ENCODE measurements around the gene PVALB.
"Not testable (repeated sequence)": the region's sequence is repeated elsewhere in the genome, so short reads cannot be mapped to it uniquely, and the experiment has no call there.

The PVALB gene

DNA sequence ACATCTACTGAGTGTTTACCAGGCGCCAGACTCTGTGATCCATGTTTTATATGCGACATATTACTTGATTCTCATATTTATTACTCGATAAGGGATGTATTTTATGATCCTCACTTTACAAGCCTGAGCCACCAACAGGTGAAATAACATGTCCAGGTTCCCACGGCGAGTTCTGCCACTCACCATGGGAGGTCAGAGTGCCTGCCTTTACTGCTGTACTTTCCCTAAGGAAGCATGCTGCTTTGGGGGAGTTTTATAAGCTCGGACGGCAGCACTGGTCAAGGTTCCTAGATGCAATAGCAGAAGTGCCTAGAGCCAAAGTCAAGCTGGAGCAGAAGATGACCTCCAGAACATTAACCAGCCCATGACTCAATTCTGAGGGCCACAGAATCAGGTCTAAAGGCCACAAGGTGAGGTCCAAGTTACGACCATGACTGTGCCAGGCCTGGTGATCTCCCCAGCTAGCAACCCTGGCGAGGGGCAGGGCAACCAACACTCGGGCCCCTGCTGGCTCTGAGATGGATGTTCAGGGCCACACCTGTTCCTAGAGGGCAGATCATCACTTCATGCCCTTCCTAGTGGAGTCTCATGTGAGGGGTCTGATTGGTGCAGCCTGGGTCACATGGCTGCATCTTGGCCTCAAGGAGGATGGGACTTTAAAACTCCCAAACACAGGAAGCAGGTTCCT lies 55.1 kb downstream of the PVALB start:
- no peak for DNase-seq (ENCODE audit: extremely low spot score, insufficient read length, low read depth)
- FAIRE-seq: no peak

DNA sequence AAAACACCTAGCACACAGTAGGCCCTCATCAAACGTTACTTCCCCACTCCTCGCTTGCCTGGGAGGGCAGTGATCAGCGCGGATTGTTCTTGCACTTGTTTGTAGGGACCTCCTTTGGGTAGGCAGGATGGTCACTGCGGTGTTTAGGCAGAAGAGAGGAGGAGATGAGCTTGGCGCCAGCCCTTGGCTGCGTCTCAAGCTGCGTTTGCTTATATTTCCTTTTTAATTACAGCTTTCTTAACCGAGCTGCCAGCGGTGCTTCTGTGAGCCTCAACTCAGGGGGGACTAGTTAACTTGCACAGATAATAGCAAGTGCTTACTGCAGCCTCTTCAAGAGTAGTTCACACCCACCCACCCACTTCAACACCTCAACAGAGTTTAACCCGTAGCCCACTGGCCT lies 56.0 kb downstream of the PVALB start:
- no peak for FAIRE-seq

DNA sequence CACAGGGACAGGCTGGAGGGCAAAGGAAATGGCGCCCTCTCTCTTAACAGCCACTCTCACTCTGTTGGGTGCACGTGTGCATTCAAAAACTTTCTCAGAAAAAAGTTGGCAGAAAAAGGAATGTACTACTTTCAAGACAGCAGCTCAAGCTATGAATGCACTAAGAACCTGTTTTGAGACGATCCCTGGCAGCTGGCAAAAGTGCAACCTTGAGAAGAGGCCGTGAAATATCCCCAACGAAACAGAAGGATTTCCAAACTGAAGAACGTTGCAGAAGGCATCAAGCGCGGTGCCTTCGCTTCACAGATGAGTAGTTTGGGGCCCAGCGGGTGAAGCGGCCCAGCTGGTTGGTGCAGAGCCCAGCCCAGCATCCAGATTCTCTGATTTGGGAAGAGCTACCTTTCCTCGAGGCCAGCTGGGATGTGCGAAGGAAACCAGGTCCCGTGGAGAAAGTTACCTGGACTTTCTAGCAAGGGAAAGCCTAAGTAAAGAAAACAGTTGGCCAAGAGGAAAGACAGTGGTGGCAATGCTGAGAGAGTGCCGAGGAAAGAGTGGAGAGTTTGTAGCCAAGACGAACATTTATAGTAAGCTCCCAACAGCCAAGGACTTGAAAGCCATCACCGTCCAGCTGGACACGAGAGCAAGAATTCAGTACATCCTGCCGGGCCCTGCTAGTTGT lies 57.2 kb downstream of the PVALB start:
- DNase-seq (ENCODE audit: extremely low spot score, insufficient read length, low read depth): no peak
- no peak for FAIRE-seq

More for the DNA sequence above, 56.0 kb downstream of the PVALB start:
- no peak for DNase-seq (ENCODE audit: extremely low spot score, insufficient read length, low read depth)

DNA sequence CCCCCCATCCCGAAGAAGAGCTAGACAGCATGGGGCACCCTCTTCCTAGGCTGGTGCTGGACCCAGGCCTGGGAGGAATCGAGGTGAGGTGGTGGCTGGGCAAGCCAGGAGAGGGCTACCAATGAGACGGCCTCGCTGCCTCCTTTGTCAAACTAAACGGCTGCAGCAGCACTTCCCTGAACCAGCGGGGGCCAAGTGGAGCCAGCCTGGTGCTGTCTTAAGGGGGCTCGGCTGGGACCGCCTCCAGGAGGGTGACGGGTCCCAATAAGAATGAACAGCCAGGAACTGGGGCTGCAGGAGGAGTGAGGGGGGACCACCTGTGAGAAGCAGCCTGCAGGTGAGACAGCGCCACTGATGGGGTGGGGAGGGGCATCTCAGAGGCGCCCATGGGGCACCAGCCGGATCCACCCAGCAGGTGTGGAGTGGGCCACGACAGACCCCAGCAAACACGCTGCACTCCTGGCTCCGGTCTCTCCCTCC lies 58.0 kb downstream of the PVALB start:
- no peak for FAIRE-seq
- DNase-seq (ENCODE audit: extremely low spot score, insufficient read length, low read depth): no peak

DNA sequence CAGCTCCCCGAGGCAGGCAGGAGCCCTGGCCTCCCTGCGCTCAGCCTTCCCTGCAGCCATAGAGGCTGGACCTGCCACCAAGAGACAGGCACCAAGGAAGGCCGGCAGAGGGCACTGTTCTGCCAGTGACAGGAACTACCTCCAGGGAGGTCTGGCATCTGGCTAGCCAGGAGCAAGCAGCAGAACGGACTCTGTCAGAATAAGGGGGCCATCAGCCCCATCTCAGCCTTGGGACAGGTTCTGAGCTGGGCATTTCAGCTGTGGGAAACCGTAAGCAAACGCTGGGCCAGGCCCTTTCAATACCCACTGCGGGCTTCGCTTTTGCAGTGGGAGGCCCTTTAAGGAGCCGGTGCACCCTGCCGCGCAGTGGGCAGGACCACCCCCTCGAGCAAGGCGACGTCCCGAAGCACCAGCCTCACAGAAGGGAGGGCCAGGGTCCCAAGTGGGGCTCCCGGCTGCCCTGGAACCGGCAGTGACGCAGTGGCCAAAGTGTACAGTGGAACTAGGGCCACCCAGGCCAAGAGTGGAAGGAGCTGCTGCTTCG lies 59.1 kb downstream of the PVALB start:
- DNase-seq (ENCODE audit: extremely low spot score, insufficient read length, low read depth) (peak; percentile 62), FAIRE-seq (peak; percentile 89)

DNA sequence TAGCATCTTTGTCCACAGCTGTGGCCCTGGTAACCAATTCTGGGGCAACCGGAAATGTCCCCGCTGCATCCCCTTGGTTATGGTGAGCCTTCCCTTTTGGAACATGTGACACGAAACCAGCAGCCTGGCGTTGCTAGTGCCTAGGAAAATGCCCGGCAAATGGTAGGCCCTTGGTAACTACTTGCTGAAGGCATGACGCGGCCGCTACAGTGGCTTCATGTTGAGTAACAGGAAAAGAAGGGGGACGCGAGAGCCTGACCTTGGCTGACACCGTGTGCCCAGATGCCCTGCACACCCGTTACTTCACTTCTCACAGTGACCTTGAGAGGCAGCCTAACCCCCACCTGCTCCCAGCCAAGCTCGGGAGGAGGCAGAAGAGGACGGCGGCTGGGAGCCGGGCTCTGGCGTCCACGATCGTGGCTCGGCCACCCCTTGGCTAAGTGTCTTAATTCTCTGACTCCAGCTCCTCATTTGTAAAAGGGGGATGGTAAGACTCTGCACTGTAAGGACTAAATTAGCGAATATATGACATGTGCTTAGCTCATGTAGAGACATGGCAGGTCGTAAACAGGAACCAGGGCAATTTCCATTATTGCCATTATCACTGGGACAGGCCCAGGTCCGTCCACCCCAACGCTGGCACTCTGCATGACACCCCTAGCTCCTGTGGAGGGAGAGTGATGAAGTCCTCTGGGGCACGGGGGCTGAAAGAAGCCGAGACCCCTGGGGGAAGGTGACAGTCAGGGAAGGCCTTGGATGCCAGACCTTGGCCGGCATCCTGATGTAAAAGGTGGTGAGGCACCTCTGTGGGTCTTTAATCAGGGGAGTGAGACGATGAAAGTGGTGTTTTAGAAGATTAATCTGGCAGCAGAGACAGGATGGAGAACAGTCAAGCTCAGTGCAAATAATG lies 59.8 kb downstream of the PVALB start:
- DNase-seq (ENCODE audit: extremely low spot score, insufficient read length, low read depth) (no peak), FAIRE-seq (no peak)

DNA sequence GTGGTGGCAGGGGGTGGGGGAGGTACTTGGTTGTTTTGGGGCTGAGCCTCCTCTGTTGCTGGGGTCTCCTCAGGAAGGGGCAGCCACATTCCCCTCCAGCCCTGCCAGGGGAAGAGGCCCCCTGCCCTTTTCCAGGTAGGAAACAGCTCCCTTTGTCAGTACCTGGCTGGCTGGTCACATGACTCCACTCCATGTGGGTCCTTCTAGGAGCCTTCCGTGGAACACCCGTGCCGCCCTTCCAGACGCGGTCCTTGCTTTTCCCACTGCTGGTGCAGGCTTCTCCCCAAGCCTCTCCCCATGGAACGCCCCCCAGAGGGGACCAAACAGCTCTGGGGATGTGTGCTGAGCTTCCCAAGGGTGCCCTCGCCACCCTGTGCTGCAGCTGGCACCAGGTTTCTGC lies 60.8 kb downstream of the PVALB start:
- no peak for FAIRE-seq
- DNase-seq (ENCODE audit: extremely low spot score, insufficient read length, low read depth): no peak

DNA sequence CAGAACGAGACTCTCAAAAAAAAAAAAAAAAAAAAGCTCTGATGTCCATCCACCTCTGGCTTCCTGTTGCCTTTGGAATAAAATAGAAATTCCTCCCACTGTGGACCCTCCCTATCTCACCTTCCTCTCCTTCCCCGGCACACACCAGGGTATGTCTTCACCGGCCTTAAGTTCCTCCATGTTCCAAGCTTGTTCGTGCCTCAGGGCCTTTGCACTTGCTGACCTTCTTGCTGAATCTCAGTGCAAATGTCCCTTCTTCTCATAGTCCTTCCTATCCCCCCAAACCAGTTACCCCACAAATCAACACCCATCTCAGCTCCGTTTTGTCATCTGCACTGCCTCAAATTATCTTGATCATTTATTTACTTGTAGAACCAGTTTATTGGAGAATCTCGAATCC lies 61.5 kb downstream of the PVALB start:
- DNase-seq (ENCODE audit: extremely low spot score, insufficient read length, low read depth) (no peak), FAIRE-seq (no peak)

DNA sequence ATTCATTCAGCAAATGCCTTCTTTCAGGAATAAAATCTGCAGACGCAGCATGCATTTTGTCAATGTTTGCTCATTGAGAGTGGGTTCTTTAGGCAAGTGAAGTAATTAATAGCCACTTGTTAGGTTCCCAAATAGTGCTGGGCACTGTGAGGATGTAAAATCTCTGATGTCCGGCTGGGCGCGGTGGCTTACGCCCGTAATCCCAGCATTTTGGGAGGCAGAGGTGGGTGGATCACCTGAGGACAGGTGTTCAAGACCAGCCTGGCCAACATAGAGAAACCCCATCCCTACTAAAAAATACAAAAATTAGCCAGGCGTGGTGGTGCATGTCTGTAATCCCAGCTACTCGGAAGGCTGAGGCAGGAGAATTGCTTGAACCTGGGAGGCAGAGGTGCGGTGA lies 62.0 kb downstream of the PVALB start:
- DNase-seq (ENCODE audit: extremely low spot score, insufficient read length, low read depth); FAIRE-seq: not testable (repeated sequence)

DNA sequence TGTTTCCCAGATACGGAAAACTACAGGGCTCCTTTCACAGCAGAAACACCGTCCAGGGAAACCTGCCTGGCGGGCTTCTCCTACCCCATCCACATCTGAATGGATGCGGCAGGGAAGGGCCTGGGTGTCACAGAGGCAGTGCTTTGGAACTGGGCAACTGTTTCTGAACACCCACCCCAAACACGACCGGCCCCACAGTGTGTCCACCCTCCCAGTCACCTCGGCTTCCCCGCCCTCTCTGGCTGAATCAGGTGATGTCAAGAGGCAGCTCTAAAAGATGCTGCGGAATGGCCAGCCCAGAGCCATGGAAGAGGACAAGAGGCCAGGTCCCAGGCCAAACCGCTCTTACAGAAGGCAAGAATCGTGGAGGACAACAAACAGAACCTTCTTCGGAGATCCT lies 62.9 kb downstream of the PVALB start:
- DNase-seq (ENCODE audit: extremely low spot score, insufficient read length, low read depth) (no peak), FAIRE-seq (no peak)

DNA sequence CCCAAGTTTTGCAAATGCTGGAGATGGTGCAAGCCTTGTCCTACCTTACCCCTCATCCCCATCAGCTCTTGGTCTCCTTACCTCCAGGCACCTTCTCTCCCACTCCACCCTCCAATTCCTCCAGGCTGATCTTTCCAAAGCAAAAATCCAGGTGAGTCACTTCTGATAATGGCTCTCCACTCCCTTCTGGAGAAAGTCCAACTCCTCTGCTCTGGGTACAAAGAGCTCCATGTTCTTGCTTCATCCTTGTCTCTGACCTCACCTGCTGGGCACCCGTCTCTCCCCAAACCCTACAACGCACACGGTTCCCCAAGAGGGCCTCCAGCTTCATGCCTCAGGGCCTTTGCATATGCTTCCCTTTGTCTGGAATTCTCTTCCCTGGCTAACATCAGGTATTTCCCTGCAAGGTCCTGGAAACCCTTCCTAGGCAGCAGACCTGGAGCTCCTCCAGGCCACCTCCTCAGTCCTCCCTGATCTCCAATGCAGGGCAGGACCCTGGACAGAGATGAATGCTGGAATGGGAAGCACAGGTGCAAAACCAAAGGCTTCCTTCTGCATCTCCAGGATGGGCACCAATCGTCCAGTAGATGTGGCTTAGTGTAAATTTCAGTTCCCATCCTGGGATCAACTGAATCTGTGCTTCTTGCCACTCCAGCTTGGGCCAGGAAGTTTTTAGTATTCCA lies 63.6 kb downstream of the PVALB start:
- DNase-seq (ENCODE audit: extremely low spot score, insufficient read length, low read depth) (no peak), FAIRE-seq (no peak)
